GM19035 (cell line): ENCODE measurements around the gene LCA5.
"Not testable (repeated sequence)": the region's sequence is repeated elsewhere in the genome, so short reads cannot be mapped to it uniquely, and the experiment has no call there.

Experiments
- ATAC-seq: cut with Tn5 transposase; IDR thresholded peaks from one replicate; pipeline ENCODE4 v1.9.1; 2021; ENCODE audit not compliant: unreplicated experiment

The LCA5 gene

DNA sequence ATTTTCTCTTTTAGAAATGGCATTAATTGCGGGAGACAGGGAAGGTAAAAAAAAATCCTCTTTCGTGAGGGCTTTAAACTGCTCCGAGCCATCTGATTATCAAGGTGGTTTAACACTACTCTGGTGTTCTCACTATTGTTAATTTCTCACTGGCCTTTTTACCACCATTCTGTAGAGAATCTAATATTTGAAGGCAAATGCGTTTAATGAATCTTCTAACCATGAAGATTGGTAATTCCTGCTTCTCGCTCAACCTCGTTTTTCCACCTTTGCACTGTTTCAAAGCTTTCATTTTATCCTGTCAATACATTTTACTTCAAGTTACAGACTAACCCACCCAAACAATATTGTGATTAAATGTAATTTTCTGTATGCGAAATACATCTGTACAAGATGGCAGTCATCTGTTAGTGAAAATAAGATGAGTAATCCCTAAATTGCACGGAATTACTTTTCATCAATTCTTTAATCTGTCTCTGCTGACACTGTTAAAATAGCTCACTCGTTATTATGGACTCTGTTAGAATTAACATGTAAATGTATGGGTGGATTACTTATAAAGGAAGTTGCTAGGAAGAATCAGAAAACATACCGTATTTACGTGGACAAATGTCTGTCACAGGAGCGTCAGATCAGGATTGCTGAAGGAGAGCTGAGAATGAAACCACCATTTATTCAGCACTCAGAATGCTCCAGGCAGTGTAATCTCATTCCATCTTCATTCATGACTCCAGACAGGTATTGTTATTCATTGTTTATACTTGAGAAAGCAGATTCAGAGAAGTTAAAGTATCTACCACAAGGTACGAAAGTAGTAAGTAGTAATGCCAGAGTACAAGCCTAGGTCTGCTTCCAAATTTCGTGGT is 1.1 kb upstream of the LCA5 start:
- ATAC-seq: no peak

GRCh38 chr6:79536585-79536953 is 661 bp downstream of the LCA5 start:
- no peak for ATAC-seq

GRCh38 chr6:79529567-79529966 is 7.7 kb downstream of the LCA5 start:
- not testable (repeated sequence) for ATAC-seq

DNA sequence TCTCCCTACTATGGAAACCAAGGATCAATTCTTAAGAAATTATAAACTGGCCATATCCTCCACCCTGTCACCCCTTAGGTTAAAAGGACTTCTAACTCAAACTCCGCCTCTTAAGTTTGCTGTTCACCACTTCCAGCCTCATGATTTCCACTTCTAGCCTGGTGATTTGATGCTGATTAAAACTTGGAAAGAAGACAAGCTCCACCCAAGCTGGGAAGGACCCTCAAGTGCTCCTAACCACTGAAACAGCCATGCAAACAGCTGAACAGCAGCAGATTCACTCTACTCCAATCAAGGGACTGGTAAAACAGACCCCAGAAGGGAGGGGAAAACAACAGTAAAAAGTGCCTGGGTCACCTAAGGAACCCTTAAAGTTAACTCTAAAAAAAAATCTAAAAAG is 10.3 kb downstream of the LCA5 start:
- ATAC-seq: no peak

- ATAC-seq: no peak
Observed at GRCh38 chr6:79525272-79526100, 11.7 kb downstream of the LCA5 start.

- ATAC-seq: no peak
Observed at GRCh38 chr6:79524065-79524464, 13.2 kb downstream of the LCA5 start.

DNA sequence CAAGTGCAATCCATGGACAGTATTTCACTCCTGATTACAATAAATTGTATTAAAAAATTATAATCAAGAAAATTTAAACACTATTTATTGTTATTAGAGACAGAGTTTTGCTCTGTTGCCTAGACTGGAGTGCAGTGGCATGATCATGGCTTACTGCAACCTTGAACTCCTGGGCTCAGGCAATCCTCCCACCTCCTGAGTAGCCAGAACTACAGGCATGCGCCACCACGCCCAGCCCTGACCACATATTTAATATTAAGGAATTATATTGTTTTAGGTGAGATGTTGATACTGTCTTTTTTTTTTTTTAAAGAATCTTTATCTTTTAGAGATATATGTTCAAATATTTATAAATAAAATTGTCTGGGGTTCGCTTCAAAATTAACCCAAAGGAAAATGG is 14.6 kb downstream of the LCA5 start:
- no peak for ATAC-seq

DNA sequence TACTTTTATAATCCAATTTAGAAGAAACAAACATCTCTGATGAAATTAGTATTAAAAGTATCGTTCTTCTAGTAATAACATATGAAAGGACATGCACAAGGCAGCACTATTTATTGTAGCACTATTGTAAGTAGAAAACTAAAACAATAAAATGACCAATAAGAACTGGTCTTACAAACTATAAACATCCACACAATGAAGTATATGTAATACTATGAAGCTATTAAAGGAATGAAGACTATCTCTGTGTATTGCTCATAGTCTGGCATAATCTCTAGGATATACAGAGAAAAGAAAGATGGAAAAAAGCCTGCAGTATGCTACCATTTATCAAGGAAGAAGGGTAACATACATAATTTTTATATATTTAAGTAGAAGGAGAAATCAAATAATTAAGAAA is 16.7 kb downstream of the LCA5 start:
- no peak for ATAC-seq

GRCh38 chr6:79518842-79519241 is 18.4 kb downstream of the LCA5 start:
- ATAC-seq: no peak

GRCh38 chr6:79515436-79515835 is 21.8 kb downstream of the LCA5 start:
- no peak for ATAC-seq

DNA sequence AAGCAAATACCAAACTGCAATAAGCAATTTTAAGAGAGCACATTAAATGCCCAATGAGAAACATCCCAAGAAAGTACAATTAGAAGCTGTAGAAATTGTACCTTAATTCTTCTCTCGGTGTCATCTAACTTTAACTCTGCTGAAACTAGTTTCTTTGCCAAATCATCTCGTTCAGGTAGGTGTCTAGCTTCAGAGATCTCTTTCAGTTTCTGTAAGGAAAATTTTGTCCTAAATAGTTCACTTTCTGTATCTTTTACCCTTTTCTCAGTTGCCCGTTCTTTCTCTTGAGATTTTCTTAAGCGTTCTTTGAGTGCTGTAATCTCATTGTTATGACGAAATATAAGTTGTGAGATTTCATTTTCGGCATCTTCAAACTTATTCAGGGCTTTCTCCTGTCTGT is 24.1 kb downstream of the LCA5 start:
- ATAC-seq: no peak

DNA sequence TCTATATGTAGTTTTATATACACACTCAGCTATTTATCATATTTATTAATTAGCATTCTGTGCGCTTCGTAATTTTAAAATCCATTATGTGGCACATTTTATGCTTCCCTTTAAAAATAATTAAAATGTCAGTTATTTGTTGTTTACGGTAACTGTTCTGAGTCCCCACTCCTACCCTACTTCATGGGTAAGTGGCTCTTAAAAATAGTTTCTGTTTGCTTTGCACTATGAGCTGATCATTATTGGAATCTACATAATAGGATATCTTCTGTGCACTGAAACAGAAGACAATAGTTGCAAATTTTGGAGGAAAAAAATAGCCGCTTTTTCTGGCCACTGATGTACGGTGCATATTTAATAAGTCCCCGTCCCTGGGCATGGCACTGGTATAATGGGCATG is 25.2 kb downstream of the LCA5 start:
- ATAC-seq: no peak

- no peak for ATAC-seq
Observed at GRCh38 chr6:79510707-79511106, 26.5 kb downstream of the LCA5 start.

DNA sequence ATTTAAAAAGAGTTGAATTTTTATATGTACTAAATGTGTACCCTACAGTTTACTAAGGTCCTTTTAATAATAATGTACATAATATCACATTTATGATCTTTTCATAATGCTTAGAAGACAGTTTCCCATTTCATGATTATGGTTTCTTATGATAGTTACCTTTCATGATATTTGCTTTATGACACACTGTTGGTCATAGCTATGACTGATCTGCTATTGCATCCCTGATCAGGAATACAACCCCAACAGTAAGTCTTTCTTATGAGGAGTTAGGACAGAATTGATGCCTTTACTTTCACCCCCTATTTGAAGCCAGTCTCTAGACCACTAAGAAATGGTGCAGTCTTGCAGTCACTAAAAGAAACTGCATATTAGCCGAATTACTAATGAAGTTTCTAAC is 31.0 kb downstream of the LCA5 start:
- no peak for ATAC-seq

DNA sequence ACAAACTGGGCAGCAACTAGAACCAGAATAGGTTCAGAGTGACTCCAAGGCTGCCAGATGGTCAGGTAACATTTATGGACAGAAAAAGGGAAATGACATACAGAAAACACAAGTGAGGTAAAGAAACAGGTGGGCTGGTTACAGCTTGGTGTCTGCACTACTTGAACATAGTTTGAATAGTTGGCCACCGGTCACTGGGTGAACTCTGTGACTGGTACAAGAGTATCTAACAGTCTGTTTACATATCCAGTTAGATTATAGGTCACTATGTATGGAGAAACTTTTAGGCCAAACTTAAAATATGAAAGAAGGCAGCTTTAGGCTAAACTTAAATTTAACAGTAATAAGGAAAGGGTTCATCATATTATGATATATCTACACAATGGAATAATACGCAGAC is 32.9 kb downstream of the LCA5 start:
- ATAC-seq: no peak

DNA sequence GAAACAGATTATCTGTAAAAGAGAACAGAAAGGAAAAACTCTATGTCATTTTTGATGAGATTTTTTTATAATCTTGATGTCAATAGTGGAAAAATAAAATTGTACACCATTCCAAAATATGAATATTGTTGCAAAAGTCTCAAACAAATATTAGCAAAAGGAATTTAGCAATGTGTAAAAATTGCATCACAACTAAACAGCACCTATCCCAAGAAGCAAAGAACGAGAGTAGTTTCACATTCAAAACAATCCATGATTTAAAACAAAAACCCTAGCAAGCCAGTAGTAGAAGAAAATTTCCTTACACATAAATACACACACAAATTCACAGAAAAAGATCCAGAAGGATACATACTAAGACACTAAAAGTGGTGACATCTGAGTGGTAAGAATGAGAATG is 38.4 kb downstream of the LCA5 start:
- no peak for ATAC-seq

DNA sequence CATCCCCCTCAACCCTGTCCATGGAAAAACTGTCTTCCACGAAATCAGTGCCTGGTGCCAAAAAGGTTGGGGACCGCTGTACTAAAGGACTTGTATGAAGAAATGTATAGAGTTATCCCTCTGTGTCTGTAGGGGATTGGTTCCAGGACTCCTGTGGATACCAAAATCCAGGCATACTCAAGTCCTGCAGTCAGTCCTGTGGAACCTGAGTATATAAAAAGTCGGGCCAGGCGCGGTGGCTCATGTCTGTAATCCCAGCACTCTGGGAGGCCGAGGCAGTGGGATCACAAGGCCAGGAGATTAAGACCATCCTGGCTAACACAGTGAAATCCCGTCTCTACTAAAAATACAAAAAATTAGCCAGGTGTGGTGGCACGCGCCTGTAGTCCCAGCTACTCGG is 42.0 kb downstream of the LCA5 start:
- ATAC-seq: no peak

DNA sequence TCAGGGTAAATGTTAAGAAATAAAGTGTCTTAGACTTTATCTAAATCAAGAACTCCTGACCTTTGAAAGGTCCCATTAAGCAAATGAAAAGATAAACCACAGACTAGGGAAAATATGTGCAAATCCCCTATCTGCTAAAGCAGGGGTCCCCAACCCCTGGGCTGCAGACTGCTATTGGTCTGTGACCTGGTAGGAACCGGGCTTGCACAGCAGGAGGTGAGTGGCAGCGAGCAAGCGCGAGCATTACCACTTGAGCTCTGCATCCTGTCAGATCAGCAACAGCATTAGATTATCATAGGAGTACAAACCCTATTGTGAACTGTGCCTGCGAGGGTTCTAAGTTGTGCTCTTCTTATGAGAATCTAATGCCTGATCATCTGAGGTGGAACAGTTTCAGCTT is 42.4 kb downstream of the LCA5 start:
- ATAC-seq: no peak

- no peak for ATAC-seq
Observed at GRCh38 chr6:79470728-79471127, 66.5 kb downstream of the LCA5 start.

DNA sequence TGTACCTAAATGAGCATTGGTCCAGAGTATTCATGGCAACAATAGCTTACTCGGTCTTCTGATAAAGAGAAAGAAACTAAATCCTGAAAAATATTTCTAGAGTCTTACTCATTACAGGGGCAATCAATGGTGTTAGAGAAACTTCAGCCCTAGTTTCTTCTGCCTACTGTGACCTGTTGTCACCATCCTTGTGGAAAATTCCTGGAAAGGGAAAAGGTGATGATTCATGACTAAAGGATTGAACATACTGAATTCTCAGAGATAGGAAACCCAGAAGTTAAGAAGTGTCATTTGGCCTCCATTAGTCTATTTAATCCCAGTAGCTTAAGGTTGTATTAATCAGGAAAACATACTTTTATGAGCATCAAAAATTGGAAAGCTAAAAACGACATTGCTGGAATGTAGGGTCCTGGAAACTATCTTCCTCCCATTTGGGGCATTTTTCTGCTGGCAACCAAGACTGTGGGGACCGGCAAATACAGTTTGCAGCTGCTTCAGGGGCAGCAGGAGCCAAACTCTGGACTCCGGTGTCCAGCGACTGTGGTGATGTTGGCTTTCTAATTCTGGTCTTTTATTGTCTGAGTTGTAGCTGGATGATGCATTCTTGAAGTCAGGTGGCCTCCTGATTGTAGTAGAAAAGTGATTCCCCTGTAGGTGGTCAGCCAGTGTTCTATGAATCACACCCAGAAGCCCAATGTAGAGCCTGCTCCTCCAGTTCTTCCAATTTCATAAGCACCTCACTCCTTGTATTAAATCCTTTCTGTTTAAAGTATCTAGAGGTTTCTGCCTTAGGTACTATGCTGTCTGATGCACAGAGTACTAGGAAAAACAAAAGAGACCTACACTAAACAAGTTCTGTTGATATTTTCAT is 67.6 kb downstream of the LCA5 start:
- no peak for ATAC-seq

DNA sequence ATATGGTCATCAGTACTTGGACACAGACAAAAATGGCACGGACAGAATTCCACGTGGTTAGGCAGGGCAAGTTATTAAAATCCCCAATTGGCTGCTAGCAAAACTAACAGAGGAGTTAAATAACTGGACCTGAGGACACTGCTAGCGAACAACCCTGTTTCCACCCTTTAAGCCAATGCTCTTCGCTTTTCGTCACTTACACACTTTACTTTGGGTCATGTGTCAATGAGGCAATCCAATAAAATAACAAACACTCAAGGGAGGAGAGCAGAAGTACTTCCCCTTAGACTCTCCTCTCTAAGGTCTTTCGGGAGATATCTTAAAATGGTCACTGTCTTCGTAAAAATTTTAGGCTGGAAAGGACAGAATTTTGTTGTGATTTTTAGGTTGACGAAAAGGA is 68.6 kb downstream of the LCA5 start:
- no peak for ATAC-seq
